ENCODE results near the gene USP36. TPM values are rescaled to one million over a fixed set of nuclear protein-coding genes. Genes with fewer than 3 reads are reported as not detected.
A peak's percentile ranks its signal among the peaks of the same experiment; 100 is the strongest.
"Not testable (repeated sequence)": the region's sequence is repeated elsewhere in the genome, so short reads cannot be mapped to it uniquely, and the experiment has no call there.

USP36 gene
- total RNA-seq, 1 donor from 2014 or later, result 21.8 TPM

- DNase-seq (ENCODE audit: low spot score) (no peak), ATAC-seq (no peak)
Measured at GRCh38 chr17:78794399-78794798, 46.2 kb downstream of the USP36 start.

GRCh38 chr17:78793968-78794367 lies 46.6 kb downstream of the USP36 start:
- ATAC-seq, result no peak
- no peak for DNase-seq (ENCODE audit: low spot score)

- ATAC-seq, result no peak
- DNase-seq (ENCODE audit: low spot score), result no peak
Measured at GRCh38 chr17:78793415-78793814, 47.2 kb downstream of the USP36 start.

GRCh38 chr17:78791840-78792709 lies 48.5 kb downstream of the USP36 start:
- DNase-seq (ENCODE audit: low spot score) (no peak), ATAC-seq (no peak)

- DNase-seq (ENCODE audit: low spot score) (no peak), ATAC-seq (no peak)
Measured at GRCh38 chr17:78790552-78790951, 50.1 kb downstream of the USP36 start.

GRCh38 chr17:78789663-78790181 lies 50.9 kb downstream of the USP36 start:
- DNase-seq (ENCODE audit: low spot score) (peak; percentile 86), ATAC-seq (peak; percentile 83)

- no peak for DNase-seq (ENCODE audit: low spot score)
- peak; percentile 41 for ATAC-seq
Measured at GRCh38 chr17:78789149-78789662, 51.4 kb downstream of the USP36 start.

GRCh38 chr17:78788451-78788850 lies 52.2 kb downstream of the USP36 start:
- DNase-seq (ENCODE audit: low spot score), result no peak
- no peak for ATAC-seq

DNA sequence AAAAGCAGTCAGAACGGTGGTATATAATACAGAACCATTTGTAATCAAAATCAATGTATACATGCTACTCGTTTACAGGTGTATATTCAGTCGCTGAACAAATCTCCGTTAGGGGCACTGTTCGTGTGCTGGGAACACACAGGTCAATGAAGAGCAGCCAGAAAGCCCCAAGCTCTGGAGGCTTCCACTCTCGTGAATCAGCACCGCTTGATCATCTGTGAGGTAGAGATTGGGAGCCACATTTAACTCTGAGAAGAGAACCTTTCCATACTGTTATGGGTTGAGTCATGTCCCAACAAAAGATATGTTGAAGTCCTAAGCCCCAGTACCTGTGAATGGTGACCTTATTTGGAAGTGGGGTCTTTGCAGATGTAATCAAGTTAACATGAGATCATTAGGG lies 53.2 kb downstream of the USP36 start:
- ATAC-seq (no peak), DNase-seq (ENCODE audit: low spot score) (no peak)

DNA sequence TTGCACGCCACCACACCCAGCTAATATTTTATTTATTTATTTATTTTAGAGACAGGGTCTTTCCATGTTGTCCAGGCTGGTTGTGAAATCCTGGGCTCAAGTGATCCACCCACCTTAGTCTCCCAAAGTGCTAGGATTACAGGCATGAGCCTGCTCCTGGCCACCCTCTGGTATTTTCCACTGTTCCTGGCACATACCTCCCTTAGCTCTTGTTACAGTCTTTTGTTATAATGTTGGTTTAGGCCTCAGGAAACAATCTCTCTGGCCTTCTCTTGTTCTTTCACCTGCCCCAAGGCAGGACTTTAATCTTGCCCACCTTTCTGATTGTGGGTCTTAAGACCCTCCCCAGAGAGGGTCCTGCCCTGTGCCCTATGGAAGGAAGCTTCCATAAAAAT lies 55.0 kb downstream of the USP36 start:
- no peak for DNase-seq (ENCODE audit: low spot score)
- no peak for ATAC-seq

GRCh38 chr17:78785011-78785662 lies 55.5 kb downstream of the USP36 start:
- DNase-seq (ENCODE audit: low spot score) (no peak), ATAC-seq (no peak)

- DNase-seq (ENCODE audit: low spot score) (no peak), ATAC-seq (no peak)
Measured at GRCh38 chr17:78784352-78784751, 56.3 kb downstream of the USP36 start.

- no peak for DNase-seq (ENCODE audit: low spot score)
- ATAC-seq, result no peak
Measured at GRCh38 chr17:78783711-78784324, 56.8 kb downstream of the USP36 start.

DNA sequence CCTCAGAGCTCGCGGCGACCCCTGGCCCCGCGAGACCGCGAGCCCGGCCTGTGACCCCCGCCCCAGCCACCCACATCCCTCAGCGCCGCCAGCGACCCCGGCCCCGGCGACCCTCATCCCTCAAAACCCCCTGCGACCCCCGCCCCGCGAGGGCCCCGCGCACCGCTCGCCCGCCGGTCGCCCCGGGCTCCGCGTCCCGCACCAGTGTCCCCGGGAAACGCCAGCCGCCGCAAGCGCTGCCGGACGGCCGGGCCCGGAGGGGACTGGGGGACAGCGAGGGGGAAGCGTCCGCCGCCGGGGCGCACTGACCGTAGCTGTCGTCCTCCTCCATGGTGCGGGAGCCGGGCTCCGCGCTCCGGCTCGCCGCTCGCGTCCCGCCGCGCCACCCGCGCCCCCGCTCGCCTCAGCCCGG lies 58.7 kb downstream of the USP36 start, which contains the start of gene CYTH1:
Gene CYTH1, minus strand, starts transcription at position 381 of the 412 bp plus-strand sequence. Its CDS starts 50 bp downstream, at position 331.
- ATAC-seq (peak; percentile 3), DNase-seq (ENCODE audit: low spot score) (peak; percentile 67)

GRCh38 chr17:78781104-78781892 lies 59.3 kb downstream of the USP36 start:
- ATAC-seq (peak; percentile 64), DNase-seq (ENCODE audit: low spot score) (peak; percentile 80)

- ATAC-seq, result no peak
- no peak for DNase-seq (ENCODE audit: low spot score)
Measured at GRCh38 chr17:78780335-78780734, 60.3 kb downstream of the USP36 start.

GRCh38 chr17:78779850-78780249 lies 60.8 kb downstream of the USP36 start:
- no peak for DNase-seq (ENCODE audit: low spot score)
- ATAC-seq, result no peak

GRCh38 chr17:78779286-78779651 lies 61.3 kb downstream of the USP36 start:
- not testable (repeated sequence) for ATAC-seq; DNase-seq (ENCODE audit: low spot score)

DNA sequence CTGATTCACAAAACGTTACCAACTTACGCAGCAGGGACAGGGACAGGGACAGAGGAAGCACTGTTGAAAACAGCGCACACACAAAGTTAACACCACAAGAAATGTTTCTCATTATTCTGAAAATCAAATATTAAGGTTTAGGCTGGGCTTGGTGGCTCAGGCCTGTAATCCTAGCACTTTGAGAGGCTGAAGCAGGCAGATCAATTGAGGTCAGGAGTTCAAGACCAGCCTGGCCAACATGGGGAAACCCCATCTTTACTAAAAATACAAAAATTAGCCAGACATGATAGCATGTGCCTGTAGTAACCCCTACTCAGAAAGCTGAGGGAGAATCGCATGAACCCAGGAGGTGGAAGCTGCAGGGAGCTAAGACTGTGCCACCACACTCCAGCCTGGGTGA lies 62.7 kb downstream of the USP36 start:
- ATAC-seq, result no peak
- no peak for DNase-seq (ENCODE audit: low spot score)

GRCh38 chr17:78774956-78775571 lies 65.5 kb downstream of the USP36 start:
- ATAC-seq (peak; percentile 20), DNase-seq (ENCODE audit: low spot score) (no peak)

Data from left lobe of liver (tissue), 2 donors.